ENCODE results near the gene ARID1B.

The ARID1B gene

DNA sequence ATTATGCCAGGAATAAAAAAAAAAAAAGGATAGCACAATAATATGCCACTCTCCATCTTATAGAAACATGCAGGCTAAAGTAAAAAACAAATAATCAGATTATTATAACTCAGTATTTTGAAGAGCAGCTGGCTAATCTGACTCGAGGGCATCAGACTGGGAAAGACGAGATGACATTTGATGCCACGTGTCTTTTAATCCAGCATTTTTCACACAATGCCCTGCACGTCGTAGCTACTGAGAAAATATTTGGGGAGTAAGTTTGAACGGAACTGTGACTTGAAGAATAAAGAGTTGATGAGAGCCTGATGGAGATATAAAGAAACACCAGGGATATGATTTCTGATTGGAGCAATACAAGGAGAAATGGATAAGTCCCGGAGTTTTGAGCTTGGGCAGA, 237.7 kb downstream of the ARID1B start:
- Histone ChIP-seq H3K4me2 (ENCODE audit: insufficient read depth, low read length) (no peak overlapping the region), H3K27me3 (ENCODE audit: insufficient read depth, low read length, poor library complexity) (no peaks in the 10 kb centered on the region), H3K36me3 (ENCODE audit: insufficient read depth, low read length) (no peaks in the 10 kb centered on the region), H3K27ac (ENCODE audit: low read length) (no peak overlapping the region), H3K9ac (ENCODE audit: low read depth, low read length) (no peak overlapping the region), H4K20me1 (ENCODE audit: insufficient read depth, low read length) (peaks cover 53% of the 10 kb centered on the region; the same call in 1 of the 2 replicates), H3K79me2 (ENCODE audit: insufficient read depth, low read length) (peaks cover 95% of the 10 kb centered on the region), H2AFZ (ENCODE audit: low read depth, low read length) (no peak overlapping the region), H3K4me1 (ENCODE audit: insufficient read depth, low read length) (peaks cover 15% of the 10 kb centered on the region), H3K9me3 (ENCODE audit: insufficient read depth, low read length, severe bottlenecking) (no peaks in the 10 kb centered on the region), H3K4me3 (ENCODE audit: low read depth in 1 of 2, low read length in 2 of 2) (no peak overlapping the region)
- no peak for ATAC-seq (ENCODE audit: insufficient read depth, low read depth)
- DNase-seq, result no peak
- TF ChIP-seq EZH2 (IDR thresholded peaks at IDR 0.05; ENCODE audit: borderline replicate concordance, low read depth, low read length, severe bottlenecking), result no peak
- TF ChIP-seq, protein P1, sequence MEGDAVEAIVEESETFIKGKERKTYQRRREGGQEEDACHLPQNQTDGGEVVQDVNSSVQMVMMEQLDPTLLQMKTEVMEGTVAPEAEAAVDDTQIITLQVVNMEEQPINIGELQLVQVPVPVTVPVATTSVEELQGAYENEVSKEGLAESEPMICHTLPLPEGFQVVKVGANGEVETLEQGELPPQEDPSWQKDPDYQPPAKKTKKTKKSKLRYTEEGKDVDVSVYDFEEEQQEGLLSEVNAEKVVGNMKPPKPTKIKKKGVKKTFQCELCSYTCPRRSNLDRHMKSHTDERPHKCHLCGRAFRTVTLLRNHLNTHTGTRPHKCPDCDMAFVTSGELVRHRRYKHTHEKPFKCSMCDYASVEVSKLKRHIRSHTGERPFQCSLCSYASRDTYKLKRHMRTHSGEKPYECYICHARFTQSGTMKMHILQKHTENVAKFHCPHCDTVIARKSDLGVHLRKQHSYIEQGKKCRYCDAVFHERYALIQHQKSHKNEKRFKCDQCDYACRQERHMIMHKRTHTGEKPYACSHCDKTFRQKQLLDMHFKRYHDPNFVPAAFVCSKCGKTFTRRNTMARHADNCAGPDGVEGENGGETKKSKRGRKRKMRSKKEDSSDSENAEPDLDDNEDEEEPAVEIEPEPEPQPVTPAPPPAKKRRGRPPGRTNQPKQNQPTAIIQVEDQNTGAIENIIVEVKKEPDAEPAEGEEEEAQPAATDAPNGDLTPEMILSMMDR (IDR thresholded peaks at IDR 0.05; ENCODE audit: borderline replicate concordance, extremely low read depth, low read length, poor library complexity, severe bottlenecking), result no peak

DNA sequence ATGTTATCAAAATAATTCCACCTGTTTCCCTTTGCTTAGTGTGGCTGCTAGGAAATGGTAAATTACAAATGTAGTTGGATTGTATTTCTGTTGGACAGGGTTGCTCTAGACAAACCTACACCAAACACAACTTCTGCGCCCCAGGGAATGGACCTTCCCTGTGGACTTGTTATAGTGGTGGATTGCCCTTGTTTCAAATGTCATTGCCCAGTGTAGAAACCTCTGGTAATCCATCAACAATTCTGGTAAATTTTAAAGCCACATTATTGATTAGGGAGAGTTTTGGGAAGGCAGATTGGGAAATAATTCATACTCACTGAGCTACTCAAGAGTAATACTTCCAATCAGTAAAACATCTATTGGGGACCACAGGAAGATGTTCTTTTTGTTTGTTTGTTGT, 239.8 kb downstream of the ARID1B start:
- Histone ChIP-seq H4K20me1 (ENCODE audit: insufficient read depth, low read length) (peaks cover 45% of the 10 kb centered on the region; the same call in 1 of the 2 replicates), H3K4me1 (ENCODE audit: insufficient read depth, low read length) (peaks cover 23% of the 10 kb centered on the region), H3K9me3 (ENCODE audit: insufficient read depth, low read length, severe bottlenecking) (no peaks in the 10 kb centered on the region), H3K27me3 (ENCODE audit: insufficient read depth, low read length, poor library complexity) (no peaks in the 10 kb centered on the region), H3K36me3 (ENCODE audit: insufficient read depth, low read length) (no peaks in the 10 kb centered on the region; the same call in 1 of the 2 replicates), H3K4me2 (ENCODE audit: insufficient read depth, low read length) (no peak overlapping the region), H3K4me3 (ENCODE audit: low read depth in 1 of 2, low read length in 2 of 2) (no peak overlapping the region), H3K9ac (ENCODE audit: low read depth, low read length) (no peak overlapping the region), H2AFZ (ENCODE audit: low read depth, low read length) (no peak overlapping the region), H3K27ac (ENCODE audit: low read length) (no peak overlapping the region), H3K79me2 (ENCODE audit: insufficient read depth, low read length) (peaks cover 90% of the 10 kb centered on the region)
- ATAC-seq (ENCODE audit: insufficient read depth, low read depth) (no peak), DNase-seq (no peak)
- TF ChIP-seq, protein P1 (IDR thresholded peaks at IDR 0.05; ENCODE audit: borderline replicate concordance, extremely low read depth, low read length, poor library complexity, severe bottlenecking), result no peak
- no peak for TF ChIP-seq EZH2 (IDR thresholded peaks at IDR 0.05; ENCODE audit: borderline replicate concordance, low read depth, low read length, severe bottlenecking)

DNA sequence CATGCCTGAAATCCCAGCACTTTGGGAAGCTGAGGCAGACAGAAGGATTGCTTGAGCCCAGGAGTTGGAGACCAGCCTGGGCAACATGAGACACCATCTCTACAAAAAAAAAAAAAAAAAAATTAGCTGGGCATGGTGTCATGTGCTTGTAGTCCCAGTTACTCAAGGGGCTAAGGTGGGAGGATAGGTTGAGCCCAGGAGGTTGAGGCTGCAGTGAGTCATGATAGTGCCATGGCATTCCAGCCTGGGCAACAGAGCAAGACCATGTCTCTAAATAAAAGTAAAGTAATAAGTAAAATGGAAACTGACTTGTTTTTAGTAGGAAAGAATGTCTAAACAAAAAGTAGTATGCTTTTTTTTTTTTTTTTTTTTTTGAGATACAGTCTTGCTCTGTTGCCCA, 240.7 kb downstream of the ARID1B start:
- Histone ChIP-seq H2AFZ (ENCODE audit: low read depth, low read length) (no peak overlapping the region), H3K27me3 (ENCODE audit: insufficient read depth, low read length, poor library complexity) (no peaks in the 10 kb centered on the region), H3K9me3 (ENCODE audit: insufficient read depth, low read length, severe bottlenecking) (no peaks in the 10 kb centered on the region), H3K36me3 (ENCODE audit: insufficient read depth, low read length) (no peaks in the 10 kb centered on the region; the same call in 1 of the 2 replicates), H3K4me2 (ENCODE audit: insufficient read depth, low read length) (no peak overlapping the region), H4K20me1 (ENCODE audit: insufficient read depth, low read length) (peaks cover 47% of the 10 kb centered on the region; the same call in 1 of the 2 replicates), H3K4me1 (ENCODE audit: insufficient read depth, low read length) (peaks cover 32% of the 10 kb centered on the region), H3K79me2 (ENCODE audit: insufficient read depth, low read length) (peaks cover 91% of the 10 kb centered on the region), H3K27ac (ENCODE audit: low read length) (no peak overlapping the region), H3K4me3 (ENCODE audit: low read depth in 1 of 2, low read length in 2 of 2) (no peak overlapping the region), H3K9ac (ENCODE audit: low read depth, low read length) (no peak overlapping the region)
- no peak for DNase-seq
- no peak for ATAC-seq (ENCODE audit: insufficient read depth, low read depth)
- TF ChIP-seq, protein P1 (IDR thresholded peaks at IDR 0.05; ENCODE audit: borderline replicate concordance, extremely low read depth, low read length, poor library complexity, severe bottlenecking), result no peak
- TF ChIP-seq EZH2 (IDR thresholded peaks at IDR 0.05; ENCODE audit: borderline replicate concordance, low read depth, low read length, severe bottlenecking), result no peak

Data from DND-41 (cell line).